Measurements from ENCODE around the gene BCAM.

The BCAM gene

GRCh38 chr19:44807652-44808462 is 1.0 kb upstream of the BCAM start:
- H3K27me3 ChIP-seq (ENCODE audit: insufficient read depth, poor library complexity, severe bottlenecking): no peaks in the 10 kb centered on the region
- peak; percentile 82 for DNase-seq (ENCODE audit: low spot score)
- H3K36me3 ChIP-seq (ENCODE audit: low read depth): peaks cover 15% of the 10 kb centered on the region
- peak; percentile 58 for ATAC-seq (ENCODE audit: low read depth)
- H3K9me3 ChIP-seq (ENCODE audit: severe bottlenecking): no peaks in the 10 kb centered on the region
- peaks cover 20% of the 10 kb centered on the region for H3K4me1 ChIP-seq (ENCODE audit: insufficient read depth, poor library complexity, severe bottlenecking)
- no peak overlapping the region for H3K4me3 ChIP-seq (ENCODE audit: severe bottlenecking)
- TF ChIP-seq CTCF (IDR thresholded peaks at IDR 0.05; ENCODE audit: poor library complexity, severe bottlenecking): peak; percentile 59
- H3K27ac ChIP-seq (ENCODE audit: poor library complexity, severe bottlenecking): peak overlapping the region; percentile 75

GRCh38 chr19:44809577-44810233 is 802 bp downstream of the BCAM start:
- peak overlapping the region; percentile 74 for H3K4me3 ChIP-seq (ENCODE audit: severe bottlenecking)
- ATAC-seq (ENCODE audit: low read depth): no peak
- H3K36me3 ChIP-seq (ENCODE audit: low read depth): peaks cover 29% of the 10 kb centered on the region
- H3K27me3 ChIP-seq (ENCODE audit: insufficient read depth, poor library complexity, severe bottlenecking): no peaks in the 10 kb centered on the region
- H3K27ac ChIP-seq (ENCODE audit: poor library complexity, severe bottlenecking): peak overlapping the region; percentile 75
- no peak for DNase-seq (ENCODE audit: low spot score)
- no peak for TF ChIP-seq CTCF (IDR thresholded peaks at IDR 0.05; ENCODE audit: poor library complexity, severe bottlenecking)
- peaks cover 20% of the 10 kb centered on the region for H3K4me1 ChIP-seq (ENCODE audit: insufficient read depth, poor library complexity, severe bottlenecking)
- no peaks in the 10 kb centered on the region for H3K9me3 ChIP-seq (ENCODE audit: severe bottlenecking)

GRCh38 chr19:44810234-44811121 is 1.6 kb downstream of the BCAM start:
- peak overlapping the region; percentile 74 for H3K4me3 ChIP-seq (ENCODE audit: severe bottlenecking)
- no peak for ATAC-seq (ENCODE audit: low read depth)
- TF ChIP-seq CTCF (IDR thresholded peaks at IDR 0.05; ENCODE audit: poor library complexity, severe bottlenecking): no peak

GRCh38 chr19:44811122-44811419 is 2.2 kb downstream of the BCAM start:
- Histone ChIP-seq H3K27ac (ENCODE audit: poor library complexity, severe bottlenecking) (peak overlapping the region; percentile 75), H3K4me3 (ENCODE audit: severe bottlenecking) (no peak overlapping the region), H3K36me3 (ENCODE audit: low read depth) (peaks cover 36% of the 10 kb centered on the region), H3K27me3 (ENCODE audit: insufficient read depth, poor library complexity, severe bottlenecking) (no peaks in the 10 kb centered on the region), H3K9me3 (ENCODE audit: severe bottlenecking) (no peaks in the 10 kb centered on the region), H3K4me1 (ENCODE audit: insufficient read depth, poor library complexity, severe bottlenecking) (peaks cover 20% of the 10 kb centered on the region)
- TF ChIP-seq CTCF (IDR thresholded peaks at IDR 0.05; ENCODE audit: poor library complexity, severe bottlenecking): no peak
- ATAC-seq (ENCODE audit: low read depth): no peak
- no peak for DNase-seq (ENCODE audit: low spot score)

More at GRCh38 chr19:44810234-44811121, 1.6 kb downstream of the BCAM start:
- Histone ChIP-seq H3K27ac (ENCODE audit: poor library complexity, severe bottlenecking) (peak overlapping the region; percentile 75), H3K9me3 (ENCODE audit: severe bottlenecking) (no peaks in the 10 kb centered on the region), H3K27me3 (ENCODE audit: insufficient read depth, poor library complexity, severe bottlenecking) (no peaks in the 10 kb centered on the region), H3K4me1 (ENCODE audit: insufficient read depth, poor library complexity, severe bottlenecking) (peaks cover 20% of the 10 kb centered on the region), H3K36me3 (ENCODE audit: low read depth) (peaks cover 34% of the 10 kb centered on the region)
- DNase-seq (ENCODE audit: low spot score): no peak

All from RWPE2 (cell line).